HS-5 (cell line): ENCODE data around the gene POLR1G.

Experiments used
- DNase-seq: peaks from one replicate; pipeline ENCODE4 v3.0.0-alpha.2; 2012; ENCODE audit warnings: low read depth

POLR1G gene

DNA sequence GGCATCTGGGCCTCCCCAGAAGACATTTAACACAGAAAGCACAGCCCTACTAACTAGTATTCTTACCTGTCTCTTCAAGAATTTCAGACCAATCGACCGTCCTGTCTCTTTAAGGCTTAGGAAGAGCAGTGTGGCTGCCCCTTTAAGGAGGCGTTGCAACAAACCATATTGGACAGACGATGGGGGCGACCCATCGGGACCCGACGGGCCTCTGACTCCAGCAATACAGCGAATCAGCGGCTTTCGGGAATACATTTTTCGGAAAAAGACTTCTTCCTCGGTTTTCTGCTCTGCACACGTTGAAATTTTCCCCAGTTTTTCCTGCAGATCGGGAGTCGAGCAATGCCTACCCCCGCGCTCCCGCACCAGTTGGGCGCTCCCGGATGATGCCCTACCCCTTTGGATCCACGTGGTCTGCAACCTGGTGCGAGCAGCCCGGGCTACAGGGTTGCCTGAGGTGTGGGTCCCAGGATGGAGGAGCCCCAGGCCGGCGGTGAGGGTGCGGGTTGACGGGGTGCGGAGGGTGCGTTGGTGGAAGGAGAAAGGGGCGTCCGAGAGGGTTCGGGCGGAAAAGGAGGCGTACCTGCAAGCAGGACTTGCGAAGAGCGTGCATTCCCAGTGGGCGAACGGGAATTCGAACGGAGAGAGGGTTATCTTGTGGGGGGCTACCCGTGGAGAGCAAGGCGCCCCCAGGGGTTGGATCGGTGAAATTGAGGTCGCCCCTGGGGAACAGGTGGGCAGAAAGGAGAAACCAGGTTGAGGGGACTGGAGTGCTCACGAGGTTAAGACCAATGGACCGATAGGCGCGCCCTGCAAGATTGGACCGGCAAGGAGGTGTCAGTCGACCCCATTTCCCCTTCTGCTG is at the start of gene POLR1G:
Gene POLR1G, plus strand, starts transcription at position 419 of the 865 bp plus-strand sequence. Its CDS starts 53 bp downstream, at position 472.
- DNase-seq: no peak

DNA sequence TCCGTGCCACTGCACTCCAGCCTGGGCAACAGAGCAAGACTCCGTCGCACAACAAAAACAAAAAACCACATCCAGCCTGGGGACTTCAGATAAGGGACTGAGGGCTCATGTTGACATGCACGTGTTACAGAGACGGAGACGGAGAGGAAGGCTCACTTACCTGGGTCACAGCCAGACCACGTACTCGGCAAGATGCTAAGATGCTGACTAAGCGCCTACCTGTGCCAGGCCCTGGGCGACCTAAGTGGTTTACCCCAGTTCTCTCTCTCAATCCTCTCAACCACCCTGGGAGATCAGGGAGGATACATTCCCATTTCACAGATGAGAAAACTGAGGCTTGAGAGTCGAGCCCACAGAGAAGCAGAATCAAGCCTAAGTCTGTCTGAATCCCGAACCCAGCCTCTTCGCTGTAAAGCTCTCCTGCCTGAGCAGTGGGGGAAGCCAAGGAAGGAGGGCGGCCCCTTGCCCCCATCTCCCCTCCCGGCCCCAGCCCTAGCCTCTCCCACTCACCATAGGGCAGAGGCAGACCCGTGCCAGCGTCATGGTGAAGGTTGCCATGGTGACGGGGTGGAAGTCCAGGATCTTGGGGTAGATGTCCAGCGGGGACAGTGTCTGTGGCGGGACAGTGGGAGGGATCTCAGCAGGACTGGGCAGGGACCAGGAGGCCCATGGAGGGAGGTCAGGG is 49.5 kb upstream of the POLR1G start:
- no peak for DNase-seq

DNA sequence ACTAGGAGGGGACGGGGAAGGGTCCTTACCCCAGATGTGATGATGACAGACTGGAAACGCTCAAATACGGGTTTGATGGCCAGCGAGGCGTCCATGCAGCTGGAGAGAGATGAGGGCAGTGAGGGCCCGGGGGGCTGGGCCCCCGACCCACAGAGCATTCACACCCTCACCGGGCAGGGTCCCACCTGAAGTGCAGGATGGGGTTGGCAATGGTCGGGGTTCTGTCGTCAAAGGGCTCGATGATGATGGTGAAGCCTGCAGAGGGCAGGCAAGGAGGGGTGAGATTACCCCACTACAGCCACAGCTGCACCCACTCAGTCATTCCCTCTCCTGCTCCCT is 49.0 kb upstream of the POLR1G start:
- no peak for DNase-seq

- no peak for DNase-seq
Measured at GRCh38 chr19:45358213-45358792, 48.1 kb upstream of the POLR1G start.

- DNase-seq: no peak
Measured at GRCh38 chr19:45361608-45362007, 44.8 kb upstream of the POLR1G start.

DNA sequence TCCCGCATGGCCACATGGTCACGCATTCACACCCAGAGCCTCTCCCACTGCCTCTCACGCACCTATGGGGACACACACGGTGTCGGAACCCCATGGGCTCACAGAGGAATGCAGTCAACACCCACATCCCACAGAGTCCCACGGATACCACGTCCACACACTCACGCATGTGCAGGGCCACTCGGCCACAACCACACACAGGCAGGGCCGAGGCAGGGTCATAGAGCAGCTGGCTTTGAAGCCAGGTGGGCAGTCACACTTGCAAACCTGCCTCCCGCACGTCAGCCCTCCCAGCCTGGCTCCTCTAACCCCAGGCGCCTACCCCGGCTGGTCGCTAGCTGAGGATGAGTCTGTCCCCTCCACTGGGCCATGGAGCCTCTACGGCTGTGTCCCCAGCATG is 44.2 kb upstream of the POLR1G start:
- DNase-seq: no peak

GRCh38 chr19:45363861-45364459 is 42.5 kb upstream of the POLR1G start:
- DNase-seq: no peak

- DNase-seq: no peak
Measured at GRCh38 chr19:45364696-45365095, 41.7 kb upstream of the POLR1G start.

DNA sequence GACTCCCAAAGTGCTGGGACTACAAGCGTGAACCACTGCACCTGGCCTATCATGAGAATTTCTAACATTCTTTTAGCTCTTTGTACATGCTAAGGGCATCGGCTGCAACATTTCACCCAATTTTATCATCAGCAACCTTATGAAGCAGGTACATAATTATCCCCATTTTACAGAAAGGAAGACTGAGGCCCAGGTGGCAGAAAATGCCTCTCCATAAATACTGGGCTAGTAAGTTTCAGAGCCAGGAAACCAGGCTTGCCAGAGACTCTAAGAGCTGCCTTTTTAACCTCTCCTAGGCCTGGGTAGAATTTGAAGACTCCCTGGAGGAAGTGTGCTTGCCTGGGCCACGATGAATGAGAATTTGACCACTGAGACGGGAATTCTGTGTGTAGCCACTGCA is 38.3 kb upstream of the POLR1G start:
- no peak for DNase-seq

GRCh38 chr19:45368737-45369340 is 37.6 kb upstream of the POLR1G start:
- DNase-seq: no peak

DNA sequence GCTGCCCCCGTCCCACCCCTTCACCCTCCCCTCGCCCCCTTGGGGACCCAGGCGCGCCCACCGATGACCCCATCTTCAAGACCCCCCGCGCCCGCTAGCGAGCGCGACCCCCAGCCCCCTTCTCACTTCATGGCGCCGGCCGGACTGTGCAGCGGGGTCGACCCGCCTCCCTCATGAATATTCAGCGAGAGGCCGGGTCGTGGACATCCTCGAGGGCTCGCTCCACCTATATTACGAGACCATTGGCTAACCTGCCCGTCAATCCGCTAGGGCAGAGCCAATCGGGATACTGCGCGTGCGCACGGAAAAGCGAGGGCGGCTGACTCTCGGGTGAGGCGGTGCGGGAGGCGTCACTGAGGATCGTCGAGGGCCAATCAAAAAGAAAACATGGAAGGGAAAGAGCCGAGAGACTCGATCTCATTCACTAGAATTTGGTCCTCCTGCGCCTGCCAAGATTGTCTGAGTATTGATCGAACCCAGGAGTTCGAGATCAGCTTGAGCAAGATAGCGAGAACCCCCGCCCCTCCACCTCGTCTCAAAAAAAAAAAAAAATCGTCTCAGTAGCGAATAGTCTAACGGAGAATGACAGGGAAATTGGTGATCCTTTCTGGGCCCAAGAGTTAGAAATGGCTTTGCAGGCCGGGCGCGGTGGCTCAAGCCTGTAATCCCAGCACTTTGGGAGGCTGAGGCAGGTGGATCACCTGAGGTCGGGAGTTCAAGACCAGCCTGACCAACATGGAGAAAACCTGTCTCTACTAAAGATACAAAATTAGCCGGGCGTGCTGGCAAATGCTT is 35.8 kb upstream of the POLR1G start, which contains the start of gene ERCC2:
Gene ERCC2, minus strand, starts transcription at position 164 of the 795 bp plus-strand sequence. Its CDS starts 33 bp downstream, at position 131.
- peak; percentile 97 for DNase-seq

GRCh38 chr19:45376045-45376724 is 30.3 kb upstream of the POLR1G start:
- peak; percentile 97 for DNase-seq

GRCh38 chr19:45380107-45380506 is 26.3 kb upstream of the POLR1G start:
- DNase-seq: no peak

DNA sequence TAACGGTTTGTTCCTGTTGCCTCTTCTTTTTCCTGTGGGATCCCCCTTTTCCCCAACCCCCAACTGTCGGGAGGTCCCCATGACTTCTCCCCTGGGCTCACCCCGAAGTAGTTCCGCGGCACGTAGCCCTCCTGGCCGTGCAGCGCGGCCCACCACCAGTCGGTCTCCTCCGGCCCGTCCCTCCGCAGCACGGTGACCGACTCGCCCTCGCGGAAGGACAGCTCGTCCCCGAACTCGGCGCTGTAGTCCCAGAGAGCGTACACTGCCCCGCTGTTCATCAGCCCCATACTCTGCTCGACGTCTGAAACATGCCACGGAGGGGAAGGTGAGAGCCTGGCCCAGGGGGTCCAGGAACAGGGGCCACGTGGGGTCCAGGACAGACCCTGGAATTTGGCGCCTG is 24.0 kb upstream of the POLR1G start:
- no peak for DNase-seq

DNA sequence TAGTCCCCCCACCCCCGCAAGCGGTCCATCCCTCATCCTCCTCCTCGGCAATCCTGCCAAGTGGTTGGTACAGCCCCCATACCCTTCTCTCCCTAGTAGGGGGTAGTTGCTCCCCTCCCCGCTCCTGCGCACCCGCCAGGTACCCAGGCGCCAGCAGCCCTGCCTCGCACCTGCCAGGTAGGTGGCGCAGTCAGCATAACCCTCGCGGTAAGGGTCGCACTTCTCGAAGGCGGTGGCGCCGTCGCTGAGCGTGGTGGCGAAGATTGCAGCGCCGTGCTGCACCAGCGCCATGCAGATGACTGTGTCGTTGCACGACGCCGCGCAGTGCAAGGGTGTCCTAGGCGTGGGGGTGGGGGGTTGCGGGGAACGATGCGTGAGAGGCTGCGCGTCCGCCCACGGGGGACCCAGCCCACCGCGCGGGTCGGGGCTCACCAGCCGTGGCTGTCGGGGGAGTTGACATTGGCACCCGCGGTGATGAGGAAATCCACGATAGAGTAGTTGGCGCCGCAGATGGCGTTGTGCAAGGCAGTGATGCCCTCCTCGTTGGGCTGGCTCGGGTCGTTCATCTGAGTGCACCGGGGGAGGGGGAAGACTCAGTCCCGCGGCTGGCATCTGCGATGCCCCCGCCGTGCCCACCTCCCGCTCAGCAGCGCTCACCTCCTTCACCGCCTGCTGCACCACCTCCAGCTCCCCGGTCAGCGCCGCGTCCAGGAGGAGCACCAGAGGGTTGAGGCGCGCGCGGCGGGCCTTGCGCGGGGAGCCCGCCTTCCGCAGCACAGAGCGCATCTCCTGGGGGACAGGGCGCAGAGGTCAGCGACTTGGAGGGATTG is 20.8 kb upstream of the POLR1G start:
- no peak for DNase-seq

- no peak for DNase-seq
Measured at GRCh38 chr19:45391346-45391745, 15.1 kb upstream of the POLR1G start.

GRCh38 chr19:45391871-45392665 is 14.4 kb upstream of the POLR1G start:
- no peak for DNase-seq

- no peak for DNase-seq
Measured at GRCh38 chr19:45395821-45396617, 10.4 kb upstream of the POLR1G start.
